Endothelial cell (in vitro differentiated cells): ENCODE measurements around the gene ZNF366. TPM values are rescaled to one million over a fixed set of nuclear protein-coding genes. Genes with fewer than 3 reads are reported as not detected.

ENCODE experiments used
- DNase-seq: peaks from one replicate; pipeline ENCODE4 v3.0.0; 2021; ENCODE audit warnings: low spot score
- H3K27ac Mint-ChIP-seq: one replicate; pipeline ENCODE4 v1.8.0; 2021; ENCODE audit warnings: mixed read lengths, inconsistent platforms; ENCODE audit not compliant: unreplicated experiment
- H3K27me3 Mint-ChIP-seq: one replicate; pipeline ENCODE4 v1.8.0; 2021; ENCODE audit warnings: mild to moderate bottlenecking, moderate library complexity, mixed read lengths, inconsistent platforms; ENCODE audit not compliant: unreplicated experiment
- H3K36me3 Mint-ChIP-seq: one replicate; pipeline ENCODE4 v1.8.0; 2021; ENCODE audit warnings: mild to moderate bottlenecking, low read depth, mixed read lengths, inconsistent platforms; ENCODE audit not compliant: unreplicated experiment
- H3K4me1 Mint-ChIP-seq: one replicate; pipeline ENCODE4 v1.8.0; 2021; ENCODE audit warnings: mild to moderate bottlenecking, mixed read lengths, inconsistent platforms; ENCODE audit not compliant: unreplicated experiment
- H3K4me3 Mint-ChIP-seq: one replicate; pipeline ENCODE4 v1.8.0; 2021; ENCODE audit warnings: mild to moderate bottlenecking, mixed read lengths, inconsistent platforms; ENCODE audit not compliant: unreplicated experiment
- H3K9me3 Mint-ChIP-seq: one replicate; pipeline ENCODE4 v1.8.0; 2021; ENCODE audit warnings: mixed read lengths, inconsistent platforms; ENCODE audit not compliant: unreplicated experiment
- total RNA-seq: library from RNA; stranded (reverse); fragmentation: NEBNext Ultra II Directional; extraction: Animal tissue kit (Norgen Biotek cat#: 25700); gene quantifications from one replicate; pipeline ENCODE4 v1.2.1, GENCODE V29; 2021; ENCODE audit not compliant: unreplicated experiment
- TF ChIP-seq, protein P1 (sequence below): fragments of 200-600 bp; sonication (generic); IDR thresholded peaks from one replicate; pipeline ENCODE4 v1.5.0; 2021; ENCODE audit warnings: antibody characterized with exemption; ENCODE audit not compliant: unreplicated experiment

Gene ZNF366
- total RNA-seq, 1 donor from 2014 or later: 23.3 TPM

DNA sequence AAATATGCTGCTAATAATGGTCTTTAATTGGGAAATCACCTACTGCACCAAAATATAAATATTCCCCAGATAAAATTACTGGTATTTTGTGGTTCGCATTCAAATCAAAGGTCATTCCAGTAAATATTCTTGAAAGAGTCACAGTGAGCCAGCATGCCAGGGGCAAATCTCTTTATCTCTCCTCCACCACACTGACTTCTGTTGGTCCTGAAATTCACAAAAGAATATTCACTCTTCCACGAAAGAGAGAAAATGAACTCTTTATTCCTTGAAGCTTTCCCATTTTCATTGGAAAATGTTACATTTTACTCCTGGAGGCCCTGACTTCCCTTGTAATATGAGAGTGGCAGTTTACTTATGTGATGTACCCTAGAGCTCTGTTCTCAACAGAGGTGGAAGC, 39.7 kb downstream of the ZNF366 start:
- no peak for DNase-seq
- Mint-ChIP-seq H3K36me3 (peaks cover 46% of the 10 kb centered on the region), H3K4me3 (no peak overlapping the region), H3K4me1 (peaks cover 24% of the 10 kb centered on the region), H3K27ac (no peak overlapping the region), H3K27me3 (peaks cover 3% of the 10 kb centered on the region), H3K9me3 (no peaks in the 10 kb centered on the region)
- TF ChIP-seq, protein P1, sequence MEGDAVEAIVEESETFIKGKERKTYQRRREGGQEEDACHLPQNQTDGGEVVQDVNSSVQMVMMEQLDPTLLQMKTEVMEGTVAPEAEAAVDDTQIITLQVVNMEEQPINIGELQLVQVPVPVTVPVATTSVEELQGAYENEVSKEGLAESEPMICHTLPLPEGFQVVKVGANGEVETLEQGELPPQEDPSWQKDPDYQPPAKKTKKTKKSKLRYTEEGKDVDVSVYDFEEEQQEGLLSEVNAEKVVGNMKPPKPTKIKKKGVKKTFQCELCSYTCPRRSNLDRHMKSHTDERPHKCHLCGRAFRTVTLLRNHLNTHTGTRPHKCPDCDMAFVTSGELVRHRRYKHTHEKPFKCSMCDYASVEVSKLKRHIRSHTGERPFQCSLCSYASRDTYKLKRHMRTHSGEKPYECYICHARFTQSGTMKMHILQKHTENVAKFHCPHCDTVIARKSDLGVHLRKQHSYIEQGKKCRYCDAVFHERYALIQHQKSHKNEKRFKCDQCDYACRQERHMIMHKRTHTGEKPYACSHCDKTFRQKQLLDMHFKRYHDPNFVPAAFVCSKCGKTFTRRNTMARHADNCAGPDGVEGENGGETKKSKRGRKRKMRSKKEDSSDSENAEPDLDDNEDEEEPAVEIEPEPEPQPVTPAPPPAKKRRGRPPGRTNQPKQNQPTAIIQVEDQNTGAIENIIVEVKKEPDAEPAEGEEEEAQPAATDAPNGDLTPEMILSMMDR: no peak

DNA sequence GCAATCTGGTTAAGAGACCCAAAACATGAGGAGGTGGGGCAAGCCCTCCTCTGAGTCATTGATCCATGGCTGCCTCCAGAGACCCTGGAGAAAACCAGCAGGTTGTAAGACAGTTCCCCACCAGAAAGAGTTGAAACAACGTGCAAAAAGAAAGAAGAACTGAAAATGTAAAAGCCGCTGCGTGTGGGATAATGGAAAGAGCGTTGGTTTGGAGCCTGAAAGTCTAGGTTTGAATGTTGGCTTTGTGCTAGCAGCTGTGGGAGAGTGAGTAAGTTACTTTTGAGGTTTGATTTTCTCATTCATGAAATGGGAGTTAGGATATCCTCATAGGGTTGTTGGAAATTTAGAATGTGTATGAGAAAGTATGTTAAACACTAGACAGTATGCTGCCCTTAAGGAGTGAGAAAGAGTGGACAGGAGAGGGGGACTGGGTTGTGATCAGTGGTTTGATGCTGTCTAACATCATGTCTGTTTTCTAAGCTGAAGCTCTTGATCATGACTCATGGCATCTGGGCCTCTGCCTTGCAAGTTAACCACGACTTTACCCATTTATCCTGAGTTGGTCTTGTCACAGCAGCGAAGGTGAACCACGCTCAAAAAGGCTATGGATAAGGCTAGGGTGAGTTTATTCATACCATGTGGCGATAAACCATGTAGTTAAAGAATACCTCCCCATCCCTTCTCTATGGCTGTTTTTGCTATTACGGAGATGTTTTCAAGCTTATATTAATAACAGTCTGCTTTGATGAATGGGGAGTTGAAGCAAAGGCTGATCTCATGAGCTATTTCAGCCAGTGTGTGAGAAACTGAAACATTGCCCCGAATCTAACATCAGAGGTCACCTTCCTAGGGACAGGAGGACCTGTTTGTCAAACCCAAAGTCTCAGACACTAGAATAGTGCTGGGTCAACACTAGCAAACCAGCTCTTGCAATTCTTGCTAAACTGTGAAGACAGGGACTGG, 41.3 kb downstream of the ZNF366 start:
- Mint-ChIP-seq H3K36me3 (peaks cover 46% of the 10 kb centered on the region), H3K27ac (no peak overlapping the region), H3K9me3 (no peaks in the 10 kb centered on the region), H3K4me3 (peak overlapping the region; percentile 21), H3K27me3 (peaks cover 1% of the 10 kb centered on the region), H3K4me1 (peaks cover 24% of the 10 kb centered on the region)
- DNase-seq: no peak
- TF ChIP-seq, protein P1: no peak

DNA sequence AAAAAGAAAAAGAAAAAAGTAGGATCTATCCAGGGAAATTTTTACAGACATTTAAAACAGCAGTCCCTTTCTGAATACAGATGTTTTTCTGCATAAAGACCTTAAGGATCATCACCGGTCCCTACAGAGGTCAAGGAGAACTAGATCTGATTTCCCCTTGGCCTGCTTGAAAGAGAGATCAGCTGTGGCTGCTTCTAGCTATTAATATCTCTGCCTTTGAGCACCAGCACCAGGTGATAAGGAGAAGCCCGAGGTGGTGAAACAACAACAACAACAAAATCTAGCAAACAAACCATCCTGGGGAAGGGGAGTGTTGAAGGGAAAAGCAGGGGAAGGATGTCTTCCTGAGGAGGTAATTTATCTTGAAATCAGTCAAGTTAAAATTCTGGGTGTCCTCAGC, 42.1 kb downstream of the ZNF366 start:
- H3K4me3 Mint-ChIP-seq: no peak overlapping the region
- H3K36me3 Mint-ChIP-seq: peaks cover 42% of the 10 kb centered on the region
- no peak for DNase-seq
- H3K9me3 Mint-ChIP-seq: no peaks in the 10 kb centered on the region
- H3K4me1 Mint-ChIP-seq: peaks cover 24% of the 10 kb centered on the region
- H3K27me3 Mint-ChIP-seq: peaks cover 1% of the 10 kb centered on the region
- peak overlapping the region; percentile 43 for H3K27ac Mint-ChIP-seq
- TF ChIP-seq, protein P1: no peak

DNA sequence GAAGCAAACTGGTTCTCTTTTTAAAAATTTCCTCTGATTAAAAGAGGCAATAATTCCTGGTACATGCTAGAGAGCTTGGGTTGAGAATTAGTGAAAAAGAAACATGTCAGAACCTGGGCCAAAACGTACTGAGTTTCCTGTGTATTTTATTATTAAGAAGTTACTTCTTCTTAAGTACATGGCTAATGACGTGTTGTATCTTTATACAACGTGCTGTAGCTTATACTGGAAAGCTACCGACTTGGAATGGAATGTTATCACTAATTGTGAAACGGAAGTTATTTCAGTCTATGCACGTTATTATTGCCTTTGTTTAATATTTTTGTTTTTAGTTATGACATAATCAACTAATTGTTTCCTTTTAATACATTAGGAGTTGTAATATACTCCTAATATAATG, 43.1 kb downstream of the ZNF366 start:
- H3K4me3 Mint-ChIP-seq: no peak overlapping the region
- TF ChIP-seq, protein P1: no peak
- H3K27ac Mint-ChIP-seq: no peak overlapping the region
- H3K4me1 Mint-ChIP-seq: peaks cover 24% of the 10 kb centered on the region
- DNase-seq: no peak
- peaks cover 47% of the 10 kb centered on the region for H3K36me3 Mint-ChIP-seq
- peaks cover 1% of the 10 kb centered on the region for H3K27me3 Mint-ChIP-seq
- no peaks in the 10 kb centered on the region for H3K9me3 Mint-ChIP-seq

DNA sequence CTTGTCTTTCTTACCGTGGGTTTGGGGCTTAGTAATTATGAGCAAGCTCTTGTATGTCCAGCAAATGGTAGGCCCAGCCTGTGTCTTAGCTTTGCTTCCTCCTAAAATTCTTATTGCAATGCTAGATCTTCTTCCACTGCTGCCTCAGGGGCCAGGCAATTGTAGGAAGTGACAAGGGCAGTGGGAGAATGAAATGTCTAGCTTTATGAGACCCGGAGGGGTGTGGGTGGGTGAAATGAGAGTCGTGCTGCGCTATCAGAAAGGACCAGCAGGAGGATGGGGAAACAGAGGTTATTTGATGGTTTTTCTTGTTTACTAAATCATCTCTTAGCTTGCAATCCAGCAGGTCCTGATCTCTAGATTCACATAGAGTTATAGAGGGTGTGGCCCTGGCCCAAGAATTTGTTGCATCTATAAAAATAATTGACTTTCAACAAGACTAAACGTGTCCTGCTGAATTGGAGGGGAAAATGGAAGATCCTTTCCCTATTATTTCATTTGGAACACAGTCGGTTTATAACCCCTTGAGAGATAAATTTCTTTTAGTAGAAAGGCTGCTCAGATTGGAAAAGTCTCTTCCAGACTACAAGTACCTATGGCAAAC, 43.7 kb downstream of the ZNF366 start:
- Mint-ChIP-seq H3K9me3 (no peaks in the 10 kb centered on the region), H3K4me1 (peaks cover 19% of the 10 kb centered on the region), H3K27me3 (peaks cover 1% of the 10 kb centered on the region), H3K4me3 (no peak overlapping the region), H3K36me3 (peaks cover 45% of the 10 kb centered on the region), H3K27ac (no peak overlapping the region)
- DNase-seq: no peak
- TF ChIP-seq, protein P1: no peak
